Panc1 (cell line): ENCODE data around the gene LLPH.

Experiments
- SIN3A ChIP-seq: IDR thresholded peaks from 2 replicates; pipeline ENCODE4 v1.6.1; 2012; ENCODE audit warnings: low read depth, mild to moderate bottlenecking, low read length, moderate library complexity, borderline replicate concordance; ENCODE audit not compliant: insufficient read depth
- TF ChIP-seq, protein P1 (sequence below): fragments of 450-650 bp; IDR thresholded peaks from 2 replicates; pipeline ENCODE4 v1.5.1; 2017; ENCODE audit warnings: mild to moderate bottlenecking

DNA sequence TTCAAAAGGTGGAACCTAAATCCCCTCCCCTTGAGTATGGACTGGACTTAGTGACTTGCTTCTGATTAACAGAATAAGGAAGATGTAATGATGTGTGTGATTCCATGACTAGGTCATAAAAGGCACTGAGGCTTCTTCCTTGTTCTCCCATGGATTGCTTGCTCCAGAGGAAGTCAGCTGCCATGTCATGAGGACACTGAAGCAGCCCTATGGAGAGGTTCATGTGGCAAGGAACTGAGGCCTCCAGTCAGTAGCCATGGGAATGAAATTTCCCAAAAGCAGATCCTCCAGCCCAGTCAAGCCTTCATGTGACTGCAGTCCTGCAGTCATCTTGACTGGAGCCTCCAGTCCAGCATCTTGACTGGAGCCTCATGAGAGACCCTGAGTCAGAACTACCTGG lies 28.6 kb upstream of the LLPH start:
- TF ChIP-seq SIN3A = no peak
- TF ChIP-seq, protein P1, sequence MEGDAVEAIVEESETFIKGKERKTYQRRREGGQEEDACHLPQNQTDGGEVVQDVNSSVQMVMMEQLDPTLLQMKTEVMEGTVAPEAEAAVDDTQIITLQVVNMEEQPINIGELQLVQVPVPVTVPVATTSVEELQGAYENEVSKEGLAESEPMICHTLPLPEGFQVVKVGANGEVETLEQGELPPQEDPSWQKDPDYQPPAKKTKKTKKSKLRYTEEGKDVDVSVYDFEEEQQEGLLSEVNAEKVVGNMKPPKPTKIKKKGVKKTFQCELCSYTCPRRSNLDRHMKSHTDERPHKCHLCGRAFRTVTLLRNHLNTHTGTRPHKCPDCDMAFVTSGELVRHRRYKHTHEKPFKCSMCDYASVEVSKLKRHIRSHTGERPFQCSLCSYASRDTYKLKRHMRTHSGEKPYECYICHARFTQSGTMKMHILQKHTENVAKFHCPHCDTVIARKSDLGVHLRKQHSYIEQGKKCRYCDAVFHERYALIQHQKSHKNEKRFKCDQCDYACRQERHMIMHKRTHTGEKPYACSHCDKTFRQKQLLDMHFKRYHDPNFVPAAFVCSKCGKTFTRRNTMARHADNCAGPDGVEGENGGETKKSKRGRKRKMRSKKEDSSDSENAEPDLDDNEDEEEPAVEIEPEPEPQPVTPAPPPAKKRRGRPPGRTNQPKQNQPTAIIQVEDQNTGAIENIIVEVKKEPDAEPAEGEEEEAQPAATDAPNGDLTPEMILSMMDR = no peak
